Endothelial cell of umbilical vein (primary cell): Measurements from ENCODE around the gene TMEM220.

Experiments
- CTCF ChIP-seq, 2 donors: IDR thresholded peaks; 1 replicate in 1 of 2; 2 replicates in 1 of 2; pipeline ENCODE4 v1.5.1; 2011; ENCODE audit warnings: low read length in 2 of 2, mild to moderate bottlenecking in 2 of 2, moderate library complexity in 2 of 2, control low read depth in 1 of 2, inconsistent platforms in 1 of 2, low read depth in 1 of 2; ENCODE audit not compliant: insufficient read depth in 1 of 2; ENCODE audit errors: extremely low read depth in 1 of 2
- EZH2 ChIP-seq: IDR thresholded peaks from 2 replicates; pipeline ENCODE4 v1.6.1; 2012; ENCODE audit warnings: borderline replicate concordance, low read depth, mild to moderate bottlenecking, moderate library complexity, low read length, inconsistent platforms; ENCODE audit not compliant: severe bottlenecking
- FOS ChIP-seq: IDR thresholded peaks from 2 replicates; pipeline ENCODE4 v1.6.1; 2011; ENCODE audit warnings: mild to moderate bottlenecking, low read length, moderate library complexity, borderline replicate concordance; ENCODE audit not compliant: insufficient read depth
- JUN ChIP-seq: IDR thresholded peaks from 2 replicates; pipeline ENCODE4 v1.6.1; 2011; ENCODE audit warnings: borderline replicate concordance, low read depth; ENCODE audit not compliant: insufficient read length, insufficient read depth
- MAX ChIP-seq: IDR thresholded peaks from 2 replicates; pipeline ENCODE4 v1.6.1; 2011; ENCODE audit not compliant: insufficient read depth, insufficient read length
- POLR2A ChIP-seq: IDR thresholded peaks from 2 replicates; pipeline ENCODE4 v1.6.1; 2012; ENCODE audit warnings: low read depth, mild to moderate bottlenecking, control low read depth, low read length
- POLR2AphosphoS5 ChIP-seq: IDR thresholded peaks from 2 replicates; pipeline ENCODE4 v1.6.1; 2012; ENCODE audit warnings: low read depth, mild to moderate bottlenecking, control low read depth, low read length, moderate library complexity; ENCODE audit not compliant: insufficient read depth

GRCh38 chr17:10681866-10682446 is 47.9 kb downstream of the TMEM220 start:
- TF ChIP-seq CTCF (IDR thresholded peaks at IDR 0.05; ENCODE audit: extremely low read depth in 1 of 2, insufficient read depth in 1 of 2, low read depth in 1 of 2, low read length in 2 of 2): no peak
- TF ChIP-seq JUN: no peak
- no peak for TF ChIP-seq POLR2A
- no peak for TF ChIP-seq MAX
- TF ChIP-seq POLR2AphosphoS5: no peak
- TF ChIP-seq EZH2: no peak
- no peak for TF ChIP-seq FOS
